IPS-15b (cell line): ENCODE data around the gene POFUT2.

ENCODE experiments used
- H3K27me3 ChIP-seq: one replicate; pipeline ENCODE4 v1.6.1; 2013; ENCODE audit warnings: low read length; ENCODE audit not compliant: control insufficient read depth, insufficient read depth
- H3K36me3 ChIP-seq: one replicate; pipeline ENCODE4 v1.6.1; 2013; ENCODE audit warnings: low read length; ENCODE audit not compliant: control insufficient read depth, insufficient read depth
- H3K4me1 ChIP-seq: one replicate; pipeline ENCODE4 v1.6.1; 2013; ENCODE audit warnings: mild to moderate bottlenecking, low read length; ENCODE audit not compliant: control insufficient read depth, insufficient read depth
- H3K4me3 ChIP-seq: one replicate; pipeline ENCODE4 v1.5.1; 2013; ENCODE audit warnings: low read depth, low read length
- H3K9ac ChIP-seq: one replicate; pipeline ENCODE4 v1.6.1; 2013; ENCODE audit warnings: low read depth, mild to moderate bottlenecking, low read length
- H3K9me3 ChIP-seq: one replicate; pipeline ENCODE4 v1.6.1; 2013; ENCODE audit warnings: mild to moderate bottlenecking, low read length; ENCODE audit not compliant: control insufficient read depth, insufficient read depth

The POFUT2 gene

DNA sequence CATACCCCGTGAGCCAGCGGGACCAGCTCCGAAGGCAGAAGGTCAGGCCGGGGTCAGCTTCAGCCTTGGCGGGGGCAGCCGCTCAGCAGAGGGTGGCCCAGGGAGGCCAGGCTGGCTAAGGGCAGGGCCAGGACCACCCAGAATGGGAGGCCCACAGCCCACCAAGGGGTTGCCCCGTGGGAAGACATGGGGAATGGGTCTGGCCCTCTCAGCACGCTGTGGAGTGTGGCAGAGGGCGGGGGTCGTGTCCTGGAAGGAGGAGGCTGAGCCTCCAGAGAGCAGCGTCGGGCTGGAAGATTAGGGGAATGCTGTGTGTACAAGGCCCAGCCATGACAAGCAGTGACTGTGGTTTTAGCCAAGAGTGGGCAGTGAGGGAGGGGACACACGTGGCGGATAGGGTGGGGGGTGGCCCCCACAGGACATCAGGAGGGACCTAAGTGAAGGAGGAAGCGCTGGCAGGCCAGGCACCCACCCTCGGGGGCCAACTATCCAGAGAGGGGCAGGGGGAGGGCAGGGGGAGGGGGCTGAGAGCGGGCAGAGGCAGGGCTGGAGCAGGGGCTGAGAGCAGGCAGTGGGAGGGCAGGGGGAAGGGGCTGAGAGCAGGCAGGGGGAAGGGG lies 43.9 kb upstream of the POFUT2 start:
- no peaks in the 10 kb centered on the region for H3K4me1 ChIP-seq
- no peaks in the 10 kb centered on the region for H3K9me3 ChIP-seq
- no peak overlapping the region for H3K9ac ChIP-seq
- H3K36me3 ChIP-seq, result no peaks in the 10 kb centered on the region
- no peak overlapping the region for H3K4me3 ChIP-seq
- H3K27me3 ChIP-seq, result no peaks in the 10 kb centered on the region

DNA sequence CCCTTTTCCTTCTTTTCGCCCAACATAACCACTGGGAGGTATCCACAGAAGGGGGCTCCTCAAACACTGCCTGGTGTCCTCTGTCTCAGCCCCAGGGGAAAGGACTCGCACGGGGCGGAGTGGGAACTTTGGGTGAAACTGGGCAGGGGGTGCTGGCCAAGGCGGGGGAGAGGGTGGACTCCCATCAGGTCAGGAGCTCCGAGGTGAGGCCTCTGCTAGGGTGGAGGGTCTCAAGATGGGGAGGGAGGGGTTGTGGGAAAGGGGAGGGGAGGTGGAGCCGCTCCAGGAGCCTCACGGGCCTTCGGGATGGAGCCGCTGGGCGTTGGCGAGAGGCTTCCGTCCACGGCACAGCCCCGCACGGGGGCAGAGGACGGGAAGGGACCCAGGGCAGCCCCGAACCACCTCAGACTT lies 43.2 kb upstream of the POFUT2 start:
- Histone ChIP-seq H3K9me3 (no peaks in the 10 kb centered on the region), H3K27me3 (no peaks in the 10 kb centered on the region), H3K4me3 (no peak overlapping the region), H3K36me3 (no peaks in the 10 kb centered on the region), H3K9ac (no peak overlapping the region), H3K4me1 (no peaks in the 10 kb centered on the region)

DNA sequence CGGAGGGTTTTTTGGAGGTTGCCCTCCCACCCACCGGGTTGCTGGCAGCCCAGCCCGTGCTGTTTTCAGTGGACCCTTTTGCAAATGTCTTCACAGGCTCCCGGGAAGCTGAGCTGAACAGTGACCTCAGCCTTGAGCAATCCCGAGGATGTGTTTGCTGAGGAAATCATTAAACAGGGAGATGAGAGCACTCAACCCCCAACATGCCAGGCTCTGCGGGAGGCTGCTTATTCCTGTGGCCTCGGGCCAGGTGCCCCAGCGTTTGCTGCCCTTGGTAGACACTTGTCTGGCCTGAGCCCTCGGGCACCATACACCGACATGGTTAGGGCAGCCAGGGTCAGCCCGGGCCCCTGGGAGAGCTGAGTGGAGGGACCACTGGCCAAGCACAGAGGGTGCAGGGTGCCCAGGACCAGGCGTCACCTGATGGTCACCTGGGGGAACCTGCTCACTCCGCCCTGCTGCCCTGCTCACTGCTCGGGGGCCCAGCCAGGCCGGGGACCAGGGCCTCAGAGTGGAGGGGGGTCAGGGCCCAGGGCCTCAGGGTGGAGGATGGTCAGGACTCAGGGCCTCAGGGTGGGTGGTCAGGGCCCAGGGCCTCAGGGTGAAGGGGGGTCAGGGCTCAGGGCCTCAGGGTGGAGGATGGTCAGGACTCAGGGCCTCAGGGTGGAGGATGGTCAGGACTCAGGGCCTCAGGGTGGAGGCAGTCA lies 42.5 kb upstream of the POFUT2 start:
- Histone ChIP-seq H3K36me3 (no peaks in the 10 kb centered on the region), H3K9me3 (no peaks in the 10 kb centered on the region), H3K27me3 (no peaks in the 10 kb centered on the region), H3K4me3 (no peak overlapping the region), H3K4me1 (no peaks in the 10 kb centered on the region), H3K9ac (peak overlapping the region; percentile 12)

DNA sequence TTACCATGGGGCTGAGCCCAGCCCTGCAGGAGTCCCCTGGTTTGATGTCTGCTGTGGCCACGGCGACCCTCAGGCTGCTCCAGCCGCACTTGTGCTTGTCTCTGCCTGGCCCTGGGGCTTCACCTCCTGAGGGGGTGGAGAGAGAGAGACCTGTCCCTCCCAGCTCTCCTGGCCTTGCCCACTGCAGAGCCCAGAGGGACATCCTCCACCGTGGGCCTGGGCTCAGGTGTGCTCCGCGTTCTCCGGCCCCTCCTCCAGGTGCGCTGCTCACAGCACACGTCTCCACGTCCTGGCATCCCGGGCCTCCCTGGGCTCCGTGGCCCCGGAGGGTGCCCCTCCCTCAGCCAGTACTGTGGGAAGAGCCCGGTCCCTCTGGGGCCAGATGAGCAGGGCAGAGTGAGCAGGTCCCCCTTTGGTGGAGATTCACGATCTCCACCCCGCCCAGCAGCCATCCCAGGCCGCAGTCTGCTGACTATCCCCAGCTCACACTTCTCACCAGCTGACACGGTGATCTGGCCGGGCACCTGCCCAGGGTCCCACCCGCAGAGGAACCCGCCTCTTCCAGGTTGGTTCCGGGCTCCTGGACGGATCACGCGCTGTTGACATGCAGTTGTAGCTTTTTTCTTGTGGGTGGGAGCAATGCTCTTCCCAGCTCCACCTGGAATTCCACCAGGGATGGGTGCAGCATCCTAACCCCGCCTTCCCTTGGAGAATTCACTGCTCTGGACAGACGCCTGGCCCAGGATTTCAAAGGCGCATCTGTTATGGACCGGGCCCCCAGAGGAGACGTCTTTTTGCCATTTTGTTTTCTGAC lies 41.8 kb upstream of the POFUT2 start:
- Histone ChIP-seq H3K4me3 (no peak overlapping the region), H3K9me3 (no peaks in the 10 kb centered on the region), H3K9ac (peak overlapping the region; percentile 12), H3K36me3 (no peaks in the 10 kb centered on the region), H3K4me1 (no peaks in the 10 kb centered on the region), H3K27me3 (no peaks in the 10 kb centered on the region)

DNA sequence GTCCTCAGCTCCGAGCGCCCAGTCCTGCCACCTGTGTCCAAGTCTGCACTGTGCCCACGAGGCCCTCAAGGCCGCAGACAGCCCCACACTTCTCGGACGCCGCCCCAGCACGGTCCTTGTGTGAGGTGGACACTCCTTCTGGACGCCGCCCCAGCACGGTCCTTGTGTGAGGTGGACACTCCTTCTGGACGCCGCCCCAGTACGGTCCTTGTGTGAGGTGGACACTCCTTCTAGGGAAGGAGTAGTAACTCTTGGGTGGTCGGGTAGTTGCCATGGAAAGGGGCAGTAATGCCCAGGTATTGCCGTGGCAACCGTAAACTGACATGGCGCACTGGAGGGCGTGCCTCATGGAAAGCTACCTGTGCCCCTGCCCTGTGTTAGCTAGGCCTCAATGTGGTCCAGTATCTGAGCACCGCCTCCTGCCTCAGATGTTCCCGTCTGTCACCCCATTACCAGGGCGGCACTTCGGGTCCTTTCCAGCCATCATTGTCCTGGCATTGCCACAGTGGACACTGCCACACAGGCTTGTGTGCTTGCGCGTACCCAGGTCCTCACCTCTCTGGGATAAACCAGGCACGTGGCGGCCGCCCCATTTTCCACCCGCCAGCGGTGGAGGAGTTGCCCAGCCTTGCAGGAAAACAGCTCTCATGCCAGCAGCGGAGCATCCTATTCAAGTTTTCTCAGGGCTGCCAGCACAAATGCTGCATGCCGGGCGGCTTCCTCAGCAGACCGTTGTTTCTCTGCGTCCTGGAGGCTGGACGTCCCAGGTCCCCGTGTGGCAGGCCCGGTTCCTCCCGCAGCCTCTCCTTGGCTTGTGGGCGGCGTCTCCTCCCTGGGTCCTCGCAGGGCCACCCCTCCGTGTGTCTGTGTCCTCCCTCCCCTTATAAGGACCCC lies 40.8 kb upstream of the POFUT2 start:
- H3K9ac ChIP-seq, result no peak overlapping the region
- H3K4me1 ChIP-seq, result no peaks in the 10 kb centered on the region
- no peak overlapping the region for H3K4me3 ChIP-seq
- H3K27me3 ChIP-seq, result no peaks in the 10 kb centered on the region
- no peaks in the 10 kb centered on the region for H3K36me3 ChIP-seq
- H3K9me3 ChIP-seq, result no peaks in the 10 kb centered on the region

DNA sequence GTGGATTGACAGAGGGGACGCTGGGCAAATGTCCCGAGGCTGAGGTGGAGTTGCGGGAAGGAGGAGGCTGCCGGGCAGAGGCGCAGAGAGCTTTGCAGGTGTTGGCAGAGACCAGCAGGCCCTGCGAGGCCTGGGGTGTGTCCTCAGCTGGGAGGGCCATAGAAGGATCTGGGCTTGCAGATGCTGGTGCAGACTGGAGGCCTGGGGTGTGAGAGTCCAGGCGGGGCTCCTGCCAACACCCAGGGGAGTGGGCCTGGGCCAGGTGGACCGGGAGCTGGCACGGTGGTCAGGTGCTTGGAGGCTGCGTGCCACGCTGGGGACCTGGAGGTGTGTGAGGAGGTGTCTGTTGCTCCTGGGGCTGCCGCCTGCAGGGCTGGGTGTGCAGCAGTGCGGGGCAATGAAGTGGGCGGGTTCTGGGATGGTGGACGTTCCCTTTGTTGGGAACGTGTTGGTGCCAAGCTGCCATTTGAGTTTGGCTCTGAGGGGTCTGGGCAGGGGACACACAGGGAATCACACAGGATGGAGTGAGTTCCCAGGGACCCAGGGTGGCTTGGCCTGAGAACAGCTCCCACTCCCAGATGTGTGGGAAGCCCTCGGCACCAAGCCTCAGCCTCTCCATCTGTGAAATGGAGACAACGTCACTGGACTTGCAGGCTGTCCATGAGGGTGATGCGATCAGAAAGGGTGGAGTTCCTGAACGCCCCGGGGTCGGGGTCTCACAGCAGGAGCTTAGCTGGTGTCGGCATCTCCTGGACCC lies 39.9 kb upstream of the POFUT2 start:
- Histone ChIP-seq H3K9me3 (no peaks in the 10 kb centered on the region), H3K9ac (no peak overlapping the region), H3K4me3 (no peak overlapping the region), H3K36me3 (no peaks in the 10 kb centered on the region), H3K27me3 (no peaks in the 10 kb centered on the region), H3K4me1 (no peaks in the 10 kb centered on the region)

DNA sequence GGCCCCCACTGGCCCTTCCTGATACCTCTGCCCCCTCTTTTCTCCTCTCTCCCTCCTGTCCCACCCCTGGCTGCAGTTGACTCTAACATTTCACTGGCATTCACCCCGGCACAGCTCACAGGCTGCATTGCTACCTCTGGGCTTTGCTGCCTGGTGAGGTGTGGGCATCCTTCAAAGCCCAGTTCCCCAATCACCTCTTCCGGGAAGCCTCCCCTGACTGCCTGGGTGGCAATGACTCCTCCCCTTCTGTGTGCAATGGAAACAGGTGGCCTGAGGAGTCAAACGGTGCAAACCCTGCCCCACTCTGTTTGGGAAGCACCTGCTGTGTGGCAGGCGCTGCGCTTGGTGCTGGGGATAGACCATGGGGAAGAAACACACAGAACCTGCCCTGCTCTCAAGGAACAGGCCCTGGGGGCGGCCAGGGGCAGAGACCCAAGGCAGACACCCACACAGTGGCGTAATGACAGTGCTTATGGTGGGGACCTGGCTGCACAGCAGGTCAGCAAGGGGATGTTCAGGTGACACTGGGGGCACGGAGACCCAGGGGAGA lies 39.3 kb upstream of the POFUT2 start:
- Histone ChIP-seq H3K9me3 (no peaks in the 10 kb centered on the region), H3K4me1 (no peaks in the 10 kb centered on the region), H3K9ac (no peak overlapping the region), H3K27me3 (no peaks in the 10 kb centered on the region), H3K4me3 (no peak overlapping the region), H3K36me3 (no peaks in the 10 kb centered on the region)

DNA sequence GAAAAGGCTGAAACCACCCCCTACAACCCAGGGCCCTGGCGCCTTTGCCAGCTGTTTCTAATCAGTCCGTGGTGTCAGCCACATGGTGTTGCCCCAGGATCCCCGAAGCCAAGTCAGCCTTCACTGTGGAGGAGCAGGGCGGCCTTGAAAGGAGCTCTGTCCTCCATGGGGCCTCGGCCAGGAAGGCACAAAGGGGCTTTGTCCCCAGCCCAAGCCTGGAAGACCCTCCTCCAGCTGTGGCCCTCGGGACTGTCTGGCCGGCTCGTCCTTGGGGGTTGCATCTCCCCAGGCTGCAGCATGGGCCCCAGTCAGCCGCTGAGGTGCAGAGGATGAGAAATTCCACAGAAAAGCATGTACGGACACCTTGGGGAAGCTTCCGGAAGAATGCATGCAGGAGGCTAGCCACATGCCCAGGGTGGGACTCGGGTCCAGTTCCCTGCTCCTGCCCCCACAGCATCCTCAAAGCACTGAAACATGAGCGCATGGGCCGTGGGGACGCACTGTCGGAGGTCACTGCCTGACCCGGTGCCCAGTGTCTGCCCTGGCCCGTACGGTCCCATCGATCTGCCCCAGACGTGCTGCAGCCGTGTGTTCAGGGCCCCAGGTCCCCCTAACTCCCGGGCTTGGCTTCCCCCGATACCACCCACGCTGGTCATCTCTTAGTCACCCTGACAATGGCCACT lies 38.6 kb upstream of the POFUT2 start:
- Histone ChIP-seq H3K27me3 (no peaks in the 10 kb centered on the region), H3K9ac (no peak overlapping the region), H3K4me3 (no peak overlapping the region), H3K9me3 (no peaks in the 10 kb centered on the region), H3K4me1 (no peaks in the 10 kb centered on the region), H3K36me3 (no peaks in the 10 kb centered on the region)

DNA sequence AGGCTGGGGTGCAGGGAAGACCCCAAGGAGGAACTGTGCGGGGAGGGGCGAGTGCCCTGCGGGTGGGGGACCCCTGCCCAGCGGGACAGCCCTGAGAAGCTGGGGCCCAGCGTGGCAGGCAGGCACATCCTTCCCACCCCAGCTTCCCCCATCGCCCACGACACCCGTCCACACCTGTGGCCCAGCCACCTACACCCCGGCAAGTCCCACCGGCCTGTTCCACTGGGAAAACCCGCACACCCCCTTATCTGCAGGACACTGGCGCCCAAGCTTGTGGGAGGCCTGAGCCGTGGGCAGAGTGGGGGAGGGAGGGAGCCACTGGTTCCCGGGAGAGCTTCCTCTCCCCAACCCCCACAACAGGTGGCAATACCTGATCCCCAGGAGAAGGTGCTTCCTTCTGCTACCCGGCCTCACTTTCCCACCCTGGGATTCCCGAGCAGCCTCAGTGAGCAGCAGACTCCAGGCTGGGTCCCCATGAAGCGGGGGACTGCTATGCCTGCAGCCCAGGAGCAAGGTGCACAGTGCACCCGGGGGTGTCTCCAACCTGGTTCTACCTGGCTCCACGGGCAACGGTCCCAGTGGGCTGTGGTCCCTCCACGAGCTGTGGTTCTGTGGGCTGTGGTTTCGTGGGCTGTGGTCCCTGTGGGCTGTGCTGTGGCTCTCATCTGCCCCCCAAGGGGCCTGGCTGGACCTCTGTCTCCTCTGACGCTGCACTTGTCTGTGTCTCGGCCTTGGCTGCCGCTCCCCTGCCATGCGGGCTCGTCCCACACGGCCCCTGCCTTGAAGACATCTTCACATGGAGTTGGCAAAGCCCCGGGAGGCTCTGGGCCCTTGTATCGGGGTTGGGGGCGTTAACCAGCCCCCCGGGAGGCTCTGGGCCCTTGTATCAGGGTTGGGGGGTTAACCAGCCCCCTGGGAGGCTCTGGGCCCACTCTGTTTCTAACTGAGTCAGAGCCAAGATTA lies 37.8 kb upstream of the POFUT2 start:
- no peaks in the 10 kb centered on the region for H3K9me3 ChIP-seq
- H3K4me1 ChIP-seq, result no peaks in the 10 kb centered on the region
- H3K36me3 ChIP-seq, result no peaks in the 10 kb centered on the region

More for the DNA sequence above, 37.8 kb upstream of the POFUT2 start:
- H3K9ac ChIP-seq, result no peak overlapping the region
- no peaks in the 10 kb centered on the region for H3K27me3 ChIP-seq
- no peak overlapping the region for H3K4me3 ChIP-seq
